NCI-H2107 treated with DMSO at 0.1 percent for 48 hours (cell line): Measurements from ENCODE around the gene TNPO3.
A peak's percentile ranks its signal among the peaks of the same experiment; 100 is the strongest.
"Not testable (repeated sequence)": the region's sequence is repeated elsewhere in the genome, so short reads cannot be mapped to it uniquely, and the experiment has no call there.

Experiments used
- DNase-seq: peaks from one replicate; lab custom pipeline; 2025; ENCODE audit not compliant: unreplicated experiment; lab: John Stamatoyannopoulos, UW

Gene TNPO3

GRCh38 chr7:128924707-128925588, 130.0 kb downstream of the TNPO3 start:
- DNase-seq = no peak

GRCh38 chr7:128923411-128923800, 131.5 kb downstream of the TNPO3 start:
- no peak for DNase-seq

- no peak for DNase-seq
Measured at GRCh38 chr7:128922496-128923410, 132.2 kb downstream of the TNPO3 start.

- DNase-seq = peak; percentile 10
Measured at GRCh38 chr7:128921866-128922440, 133.0 kb downstream of the TNPO3 start.

GRCh38 chr7:128920913-128921582, 133.9 kb downstream of the TNPO3 start:
- DNase-seq = no peak

GRCh38 chr7:128919881-128920799, 134.8 kb downstream of the TNPO3 start:
- no peak for DNase-seq

GRCh38 chr7:128919241-128919640, 135.7 kb downstream of the TNPO3 start:
- no peak for DNase-seq

GRCh38 chr7:128918016-128918665, 136.8 kb downstream of the TNPO3 start:
- DNase-seq = no peak

GRCh38 chr7:128917122-128917521, 137.8 kb downstream of the TNPO3 start:
- DNase-seq = no peak

- no peak for DNase-seq
Measured at GRCh38 chr7:128916643-128916915, 138.3 kb downstream of the TNPO3 start.

GRCh38 chr7:128915841-128916642, 138.9 kb downstream of the TNPO3 start:
- DNase-seq = no peak

- DNase-seq = no peak
Measured at GRCh38 chr7:128915271-128915819, 139.6 kb downstream of the TNPO3 start.

GRCh38 chr7:128914566-128915151, 140.3 kb downstream of the TNPO3 start:
- DNase-seq = no peak

GRCh38 chr7:128913870-128914565, 140.9 kb downstream of the TNPO3 start:
- no peak for DNase-seq

- not testable (repeated sequence) for DNase-seq
Measured at GRCh38 chr7:128912709-128913495, 142.0 kb downstream of the TNPO3 start.

GRCh38 chr7:128912281-128912680, 142.6 kb downstream of the TNPO3 start:
- DNase-seq = no peak
